ENCODE measurements around the gene ODAD2. TPM values are rescaled to one million over a fixed set of nuclear protein-coding genes. Genes with fewer than 3 reads are reported as not detected.

The ODAD2 gene
- total and polyA plus RNA-seq, 2 donors (not counting 3 experiments of a cell fraction or from before 2014, with no cell fraction given): 1.1 to 4.4 TPM

DNA sequence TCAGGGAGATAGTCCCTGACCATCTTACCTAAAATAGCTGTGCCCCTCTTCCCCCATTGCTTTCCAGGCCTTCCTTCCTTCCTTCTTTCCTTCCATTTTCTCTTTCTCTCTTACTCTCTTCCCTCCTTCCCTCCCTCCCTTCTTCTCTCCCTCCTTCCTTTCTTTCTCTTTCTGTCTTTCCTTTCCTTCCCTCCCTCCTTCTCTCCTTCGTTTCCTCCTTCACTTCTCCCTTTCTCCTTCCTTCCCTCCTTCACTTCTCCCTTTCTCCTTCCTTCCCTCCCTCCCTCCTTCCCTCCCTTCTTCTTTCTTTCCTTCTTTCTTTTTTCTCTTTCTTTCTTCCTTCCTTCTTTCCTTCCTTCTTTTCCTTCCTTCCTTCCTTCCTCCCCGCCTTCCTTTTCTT lies 228.7 kb downstream of the ODAD2 start:
- ChIA-PET POLR2A (no interaction called here), CTCF (no interaction called here)
- H3K4me3 ChIP-seq (replicated peaks in 1 of 3; ENCODE audit: insufficient read depth in 1 of 3, low read depth in 1 of 3, low read length in 3 of 3): no peak overlapping the region
- BruUV-seq (replicated peaks): no TSS peak
- H3K4me1 ChIP-seq (ENCODE audit: control insufficient read depth, extremely low read depth, insufficient read depth, low read length): no peaks in the 10 kb centered on the region
- TF ChIP-seq, protein P1, sequence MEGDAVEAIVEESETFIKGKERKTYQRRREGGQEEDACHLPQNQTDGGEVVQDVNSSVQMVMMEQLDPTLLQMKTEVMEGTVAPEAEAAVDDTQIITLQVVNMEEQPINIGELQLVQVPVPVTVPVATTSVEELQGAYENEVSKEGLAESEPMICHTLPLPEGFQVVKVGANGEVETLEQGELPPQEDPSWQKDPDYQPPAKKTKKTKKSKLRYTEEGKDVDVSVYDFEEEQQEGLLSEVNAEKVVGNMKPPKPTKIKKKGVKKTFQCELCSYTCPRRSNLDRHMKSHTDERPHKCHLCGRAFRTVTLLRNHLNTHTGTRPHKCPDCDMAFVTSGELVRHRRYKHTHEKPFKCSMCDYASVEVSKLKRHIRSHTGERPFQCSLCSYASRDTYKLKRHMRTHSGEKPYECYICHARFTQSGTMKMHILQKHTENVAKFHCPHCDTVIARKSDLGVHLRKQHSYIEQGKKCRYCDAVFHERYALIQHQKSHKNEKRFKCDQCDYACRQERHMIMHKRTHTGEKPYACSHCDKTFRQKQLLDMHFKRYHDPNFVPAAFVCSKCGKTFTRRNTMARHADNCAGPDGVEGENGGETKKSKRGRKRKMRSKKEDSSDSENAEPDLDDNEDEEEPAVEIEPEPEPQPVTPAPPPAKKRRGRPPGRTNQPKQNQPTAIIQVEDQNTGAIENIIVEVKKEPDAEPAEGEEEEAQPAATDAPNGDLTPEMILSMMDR (IDR thresholded peaks at IDR 0.05; ENCODE audit: extremely low read depth in 1 of 2, insufficient read depth in 1 of 2, low read depth in 1 of 2, low read length in 2 of 2): no peak
- TF ChIP-seq GATA2 (IDR thresholded peaks at IDR 0.05; ENCODE audit: insufficient read depth, insufficient read length, low read depth, low read length) (no peak), JUN (IDR thresholded peaks at IDR 0.05; ENCODE audit: borderline replicate concordance, insufficient read depth, insufficient read length, low read depth) (no peak), FOS (IDR thresholded peaks at IDR 0.05; ENCODE audit: borderline replicate concordance, insufficient read depth, low read length) (no peak), MYC (IDR thresholded peaks at IDR 0.05; ENCODE audit: low read depth, low read length) (no peak), POLR2AphosphoS5 (IDR thresholded peaks at IDR 0.05; ENCODE audit: insufficient read depth, low read depth, low read length) (no peak), POLR2A (IDR thresholded peaks at IDR 0.05; ENCODE audit: low read depth, low read length) (no peak), EZH2 (IDR thresholded peaks at IDR 0.05; ENCODE audit: borderline replicate concordance, low read depth, low read length, severe bottlenecking) (no peak)
- TF ChIP-seq, protein P2, sequence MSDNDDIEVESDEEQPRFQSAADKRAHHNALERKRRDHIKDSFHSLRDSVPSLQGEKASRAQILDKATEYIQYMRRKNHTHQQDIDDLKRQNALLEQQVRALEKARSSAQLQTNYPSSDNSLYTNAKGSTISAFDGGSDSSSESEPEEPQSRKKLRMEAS (IDR thresholded peaks at IDR 0.05; ENCODE audit: insufficient read depth, insufficient read length): no peak
- no peaks in the 10 kb centered on the region for H3K9me3 ChIP-seq (replicated peaks; ENCODE audit: control insufficient read depth, insufficient read depth, low read length)
- H3K9me1 ChIP-seq (replicated peaks; ENCODE audit: control insufficient read depth, extremely low read depth, insufficient read depth, low read length): no peaks in the 10 kb centered on the region
- H2AFZ ChIP-seq (ENCODE audit: low read depth, low read length): no peak overlapping the region
- H3K27ac ChIP-seq (ENCODE audit: insufficient read depth, low read depth, low read length): no peak overlapping the region
- FAIRE-seq (no peak), DNase-seq (ENCODE audit: low read depth, low spot score) (no peak)
- dilution Hi-C loops (cut with MboI; ENCODE audit: extremely low pct_ligation_motif_present, low sequenced_read_pairs) (no loop called here), intact Hi-C loops (cut with micrococcal nuclease) (no loop called here)
- H3K36me3 ChIP-seq (ENCODE audit: control insufficient read depth in 2 of 2, extremely low read depth in 1 of 2, insufficient read depth in 2 of 2, low read length in 2 of 2): no peaks in the 10 kb centered on the region
- no peaks in the 10 kb centered on the region for H4K20me1 ChIP-seq (replicated peaks; ENCODE audit: control insufficient read depth, extremely low read depth, insufficient read depth, low read length)
- H3K4me2 ChIP-seq (ENCODE audit: insufficient read depth, low read length): no peak overlapping the region
- peaks cover 4 to 6% of the 10 kb centered on the region in 2 experiments for H3K27me3 ChIP-seq (ENCODE audit: control insufficient read depth in 2 of 2, insufficient read depth in 2 of 2, low read length in 2 of 2)
- no peak overlapping the region for H3K9ac ChIP-seq (replicated peaks; ENCODE audit: extremely low read depth, insufficient read depth, low read length)
- no peaks in the 10 kb centered on the region for H3K79me2 ChIP-seq (ENCODE audit: control insufficient read depth, insufficient read depth, low read length)

Small RNA genes lying within 50 kb of the gene (small RNA-seq; reads per million reads assigned to genes)
- not detected for gene MRPS21P5 (ENCODE audit: insufficient read depth, insufficient read length, low read depth, low replicate concordance)
- not detected for gene RN7SKP132 (ENCODE audit: insufficient read depth, insufficient read length, low read depth, low replicate concordance)
